ENCODE data around the gene MGAT5B. TPM values are rescaled to one million over a fixed set of nuclear protein-coding genes. Genes with fewer than 3 reads are reported as not detected.
"Not testable (repeated sequence)": the region's sequence is repeated elsewhere in the genome, so short reads cannot be mapped to it uniquely, and the experiment has no call there.

MGAT5B gene
- total RNA-seq, 1 experiment from 2014 or later, result 4.9 TPM

- POLR2A ChIA-PET (ENCODE audit: unreplicated experiment), result no interaction called here
- H3F3A ChIP-seq (ENCODE audit: low read length, unreplicated experiment), result no peaks in the 10 kb centered on the region
- BruUV-seq (replicated peaks), result no TSS peak
- H3K27me3 ChIP-seq (ENCODE audit: low read length), result peaks cover 24% of the 10 kb centered on the region
- H3K79me2 ChIP-seq (ENCODE audit: low read length), result no peaks in the 10 kb centered on the region
- TF ChIP-seq EZH2 (IDR thresholded peaks at IDR 0.05; ENCODE audit: low read length, unreplicated experiment) (no peak), CTCF (conservative IDR thresholded peaks at IDR 0.05; ENCODE audit: low read depth, low read length) (no peak), EZH2phosphoT487 (IDR thresholded peaks at IDR 0.05; ENCODE audit: borderline replicate concordance, low read length) (no peak)
- DNase-seq (no peak), ATAC-seq (peak; percentile 7)
- CTCF ChIA-PET, result no interaction called here
- H3K27ac ChIP-seq (ENCODE audit: low read length), result no peak overlapping the region
- H3K36me3 ChIP-seq (ENCODE audit: low read depth, low read length), result no peaks in the 10 kb centered on the region
- H3K4me1 ChIP-seq (ENCODE audit: insufficient read depth, low read length), result peaks cover 11% of the 10 kb centered on the region
- no peak overlapping the region for H2AFZ ChIP-seq (ENCODE audit: low read length)
- intact Hi-C loops (cut with micrococcal nuclease), result no loop called here
- H3K9me2 ChIP-seq (replicated peaks; ENCODE audit: low read length), result no peaks in the 10 kb centered on the region
- H3K9ac ChIP-seq (ENCODE audit: low read length), result no peak overlapping the region
- no peak overlapping the region for H3K4me3 ChIP-seq (ENCODE audit: low read length)
- H3K9me3 ChIP-seq (ENCODE audit: low read length), result no peaks in the 10 kb centered on the region
- no peak overlapping the region for H3K4me2 ChIP-seq (ENCODE audit: low read length)
- no peaks in the 10 kb centered on the region for H4K20me1 ChIP-seq (ENCODE audit: low read length)
Measured at GRCh38 chr17:76840443-76840767, 27.8 kb upstream of the MGAT5B start.

GRCh38 chr17:76840884-76841775 is 27.1 kb upstream of the MGAT5B start:
- Histone ChIP-seq H3K27ac (ENCODE audit: low read length) (no peak overlapping the region), H3K9ac (ENCODE audit: low read length) (no peak overlapping the region), H2AFZ (ENCODE audit: low read length) (no peak overlapping the region), H4K20me1 (ENCODE audit: low read length) (no peaks in the 10 kb centered on the region), H3K9me3 (ENCODE audit: low read length) (no peaks in the 10 kb centered on the region), H3K9me2 (replicated peaks; ENCODE audit: low read length) (no peaks in the 10 kb centered on the region), H3F3A (ENCODE audit: low read length, unreplicated experiment) (no peaks in the 10 kb centered on the region), H3K4me2 (ENCODE audit: low read length) (peak overlapping the region; percentile 71), H3K4me1 (ENCODE audit: insufficient read depth, low read length) (peaks cover 11% of the 10 kb centered on the region), H3K4me3 (ENCODE audit: low read length) (no peak overlapping the region), H3K36me3 (ENCODE audit: low read depth, low read length) (no peaks in the 10 kb centered on the region), H3K27me3 (ENCODE audit: low read length) (peaks cover 24% of the 10 kb centered on the region), H3K79me2 (ENCODE audit: low read length) (no peaks in the 10 kb centered on the region)
- POLR2A ChIA-PET (ENCODE audit: unreplicated experiment), result no interaction called here
- no TSS peak for BruUV-seq (replicated peaks)
- ATAC-seq, result no peak
- DNase-seq, result peak; percentile 25
- no peak for TF ChIP-seq CTCF (conservative IDR thresholded peaks at IDR 0.05; ENCODE audit: low read depth, low read length)
- no peak for TF ChIP-seq EZH2phosphoT487 (IDR thresholded peaks at IDR 0.05; ENCODE audit: borderline replicate concordance, low read length)
- no peak for TF ChIP-seq EZH2 (IDR thresholded peaks at IDR 0.05; ENCODE audit: low read length, unreplicated experiment)
- CTCF ChIA-PET, result interaction anchor here (1.1 kb wide), 1 partner anchor 215 kb away, joined by 4 read pairs; no protein-coding TSS in a partner anchor
- intact Hi-C loops (cut with micrococcal nuclease), result no loop called here

GRCh38 chr17:76841776-76842405 is 26.3 kb upstream of the MGAT5B start:
- Histone ChIP-seq H3K4me1 (ENCODE audit: insufficient read depth, low read length) (peaks cover 11% of the 10 kb centered on the region), H3K36me3 (ENCODE audit: low read depth, low read length) (no peaks in the 10 kb centered on the region), H3K79me2 (ENCODE audit: low read length) (no peaks in the 10 kb centered on the region), H3K4me2 (ENCODE audit: low read length) (peak overlapping the region; percentile 71), H4K20me1 (ENCODE audit: low read length) (no peaks in the 10 kb centered on the region), H3F3A (ENCODE audit: low read length, unreplicated experiment) (no peaks in the 10 kb centered on the region), H3K27me3 (ENCODE audit: low read length) (peaks cover 24% of the 10 kb centered on the region), H3K27ac (ENCODE audit: low read length) (no peak overlapping the region), H2AFZ (ENCODE audit: low read length) (no peak overlapping the region), H3K9me3 (ENCODE audit: low read length) (no peaks in the 10 kb centered on the region), H3K4me3 (ENCODE audit: low read length) (no peak overlapping the region), H3K9me2 (replicated peaks; ENCODE audit: low read length) (no peaks in the 10 kb centered on the region), H3K9ac (ENCODE audit: low read length) (no peak overlapping the region)
- POLR2A ChIA-PET (ENCODE audit: unreplicated experiment), result no interaction called here
- CTCF ChIA-PET, result interaction anchor here (1.1 kb wide), 1 partner anchor 214 kb away, joined by 4 read pairs; no protein-coding TSS in a partner anchor
- intact Hi-C loops (cut with micrococcal nuclease), result no loop called here
- TF ChIP-seq EZH2 (IDR thresholded peaks at IDR 0.05; ENCODE audit: low read length, unreplicated experiment) (no peak), EZH2phosphoT487 (IDR thresholded peaks at IDR 0.05; ENCODE audit: borderline replicate concordance, low read length) (no peak), CTCF (conservative IDR thresholded peaks at IDR 0.05; ENCODE audit: low read depth, low read length) (no peak)
- ATAC-seq, result no peak
- BruUV-seq (replicated peaks), result no TSS peak
- peak; percentile 17 for DNase-seq

GRCh38 chr17:76843068-76843467 is 25.1 kb upstream of the MGAT5B start:
- DNase-seq; CTCF ChIA-PET; H3K9me3 ChIP-seq (ENCODE audit: low read length): not testable (repeated sequence)

More at GRCh38 chr17:76843068-76843467, 25.1 kb upstream of the MGAT5B start:
- BruUV-seq (replicated peaks); intact Hi-C loops (cut with micrococcal nuclease); H3K36me3 ChIP-seq (ENCODE audit: low read depth, low read length); H4K20me1 ChIP-seq (ENCODE audit: low read length); H3K79me2 ChIP-seq (ENCODE audit: low read length); H3F3A ChIP-seq (ENCODE audit: low read length, unreplicated experiment); H3K4me2 ChIP-seq (ENCODE audit: low read length); H2AFZ ChIP-seq (ENCODE audit: low read length); H3K27ac ChIP-seq (ENCODE audit: low read length); H3K4me3 ChIP-seq (ENCODE audit: low read length); H3K9ac ChIP-seq (ENCODE audit: low read length); ATAC-seq; POLR2A ChIA-PET (ENCODE audit: unreplicated experiment); H3K9me2 ChIP-seq (replicated peaks; ENCODE audit: low read length): not testable (repeated sequence)
- Histone ChIP-seq H3K4me1 (ENCODE audit: insufficient read depth, low read length) (peaks cover 11% of the 10 kb centered on the region), H3K27me3 (ENCODE audit: low read length) (peaks cover 24% of the 10 kb centered on the region)
